GF-D8 (cell line): ENCODE measurements around the gene CLCN3.
A peak's percentile ranks its signal among the peaks of the same experiment; 100 is the strongest.
"Not testable (repeated sequence)": the region's sequence is repeated elsewhere in the genome, so short reads cannot be mapped to it uniquely, and the experiment has no call there.

ENCODE experiments used
- DNase-seq: peaks from one replicate; lab custom pipeline; 2025; lab: John Stamatoyannopoulos, UW

Gene CLCN3

DNA sequence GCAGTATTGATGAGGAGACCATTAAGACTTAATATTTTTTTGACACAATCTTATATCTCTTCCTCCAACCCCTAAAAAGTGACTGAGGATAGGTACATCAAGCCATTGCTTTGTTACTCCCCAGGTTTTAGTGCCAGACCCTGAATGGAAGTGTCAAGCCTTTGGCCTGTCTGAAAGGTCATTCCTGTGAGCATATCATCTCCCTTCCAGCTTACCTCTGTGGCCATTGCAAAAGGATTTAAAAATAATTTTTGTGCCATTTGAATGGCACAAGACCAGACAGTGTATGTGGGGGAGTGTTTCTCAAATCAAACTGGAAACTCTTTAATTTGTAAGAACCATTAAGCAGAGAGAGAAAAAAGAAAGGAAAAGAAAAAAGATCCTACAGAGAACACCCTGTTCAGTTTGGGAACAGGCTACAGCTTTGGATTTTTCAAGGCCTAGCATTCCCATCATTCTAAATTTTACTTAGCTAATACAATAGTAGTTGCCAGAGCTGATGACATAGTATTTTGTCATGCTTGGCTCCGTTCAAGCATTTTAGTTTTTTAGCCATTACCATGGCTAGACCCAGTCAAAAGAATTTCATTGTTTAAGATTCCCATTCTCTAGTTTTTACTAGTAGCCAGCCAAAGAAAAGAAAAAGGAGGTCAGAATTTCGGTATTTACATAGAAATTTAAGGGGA lies 87.7 kb downstream of the CLCN3 start:
- DNase-seq, result no peak

DNA sequence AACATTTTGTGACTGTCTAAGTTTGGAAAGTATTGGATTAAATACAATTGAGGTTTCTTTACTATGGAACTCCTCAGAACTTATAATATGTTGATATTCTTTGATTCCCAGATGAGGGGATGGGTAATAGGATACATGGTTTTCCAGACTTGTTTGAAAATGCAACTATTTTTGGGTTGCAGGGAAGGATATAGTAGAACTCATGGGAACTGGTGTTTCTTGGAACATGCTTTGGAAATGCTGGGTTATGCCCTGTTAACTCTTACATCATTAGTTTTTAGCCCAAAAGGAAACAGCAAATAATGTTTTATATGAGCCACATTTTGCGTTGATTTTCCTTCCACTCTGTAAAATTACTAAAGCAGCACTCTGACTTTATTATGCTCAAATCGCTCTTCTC lies 95.4 kb downstream of the CLCN3 start:
- DNase-seq, result no peak

DNA sequence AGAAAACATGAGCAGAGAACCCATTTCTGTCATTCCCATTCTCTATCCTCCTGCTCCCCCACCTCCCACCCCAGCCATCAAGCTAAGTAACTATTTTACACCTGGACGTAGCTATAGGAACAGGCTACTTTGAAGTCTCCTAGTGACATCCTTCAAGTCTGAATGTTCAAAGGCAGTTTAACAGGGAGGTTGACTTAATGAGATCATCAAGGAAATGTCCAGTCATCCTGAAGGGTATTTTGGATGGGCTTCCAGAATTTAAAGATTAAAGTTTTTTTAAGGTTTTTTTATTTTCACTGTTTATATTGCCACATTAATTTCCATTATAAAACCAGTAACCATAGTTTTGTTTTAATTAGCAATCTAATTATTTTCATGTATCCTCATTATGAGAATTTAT lies 96.3 kb downstream of the CLCN3 start:
- no peak for DNase-seq

DNA sequence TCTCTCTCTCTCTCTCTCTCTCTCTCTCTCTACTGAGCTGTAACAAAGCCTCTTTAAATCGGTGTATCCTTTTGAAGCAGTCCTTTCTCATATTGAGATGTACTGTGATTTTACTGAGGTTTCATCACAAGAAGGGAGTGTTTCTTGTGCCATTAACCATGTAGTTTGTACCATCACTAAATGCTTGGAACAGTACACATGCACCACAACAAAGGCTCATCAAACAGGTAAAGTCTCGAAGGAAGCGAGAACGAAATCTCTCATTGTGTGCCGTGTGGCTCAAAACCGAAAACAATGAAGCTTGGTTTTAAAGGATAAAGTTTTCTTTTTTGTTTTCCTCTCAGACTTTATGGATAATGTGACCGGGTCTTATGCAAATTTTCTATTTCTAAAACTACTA lies 100.2 kb downstream of the CLCN3 start:
- DNase-seq, result no peak

DNA sequence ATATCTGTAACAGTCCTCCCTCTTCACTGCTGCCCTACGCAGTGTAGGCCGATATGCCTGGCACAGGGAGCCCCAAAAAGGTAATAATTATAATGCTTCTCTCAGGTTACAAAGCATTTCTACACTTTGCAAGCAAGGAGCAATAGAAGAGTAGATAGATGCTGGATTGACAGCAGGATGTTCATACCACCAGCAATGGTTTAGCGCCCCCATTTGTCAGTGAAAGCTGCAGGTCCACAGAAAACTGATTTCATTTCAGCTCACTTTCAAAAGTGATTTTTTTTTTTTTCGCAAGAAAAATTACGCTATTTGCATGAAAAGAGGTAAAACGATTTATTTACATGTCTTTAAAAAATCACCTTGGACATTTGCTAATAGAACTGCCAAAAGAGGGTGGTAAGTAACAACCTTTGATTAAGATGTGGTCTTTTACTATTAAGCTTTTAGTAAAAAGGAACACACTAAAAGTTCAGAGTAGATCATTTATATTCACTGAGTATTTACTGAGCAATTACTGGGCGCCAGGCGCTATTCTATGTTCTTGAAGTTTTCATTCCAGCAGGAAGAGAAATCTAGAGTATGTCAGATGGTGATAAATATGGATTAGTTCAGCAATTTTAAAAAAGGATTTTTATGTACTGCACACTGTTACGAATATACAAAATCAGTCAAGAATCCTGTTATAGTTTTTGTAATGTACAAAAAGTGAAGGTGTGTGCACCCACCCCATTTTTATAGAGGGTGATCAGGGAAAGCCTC lies 103.0 kb downstream of the CLCN3 start:
- no peak for DNase-seq

DNA sequence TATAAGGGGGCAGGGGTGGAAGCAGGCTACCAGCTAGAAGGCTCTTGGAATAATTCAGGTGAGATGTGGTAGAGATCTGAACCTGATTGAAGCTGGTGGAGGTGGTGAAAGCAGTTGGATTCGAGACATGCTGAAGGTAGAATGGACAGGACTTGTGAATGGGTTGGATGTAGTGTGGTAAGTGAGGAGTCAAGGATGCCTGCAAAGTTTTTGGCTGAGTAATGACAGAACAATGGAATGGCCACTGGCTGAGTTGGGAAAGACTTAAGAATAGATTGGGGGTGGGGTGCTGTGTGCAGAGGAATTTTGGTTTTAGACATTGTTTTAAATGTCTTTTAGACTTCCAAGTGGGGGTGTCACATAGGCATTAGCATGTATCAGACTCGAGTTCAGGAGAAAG lies 103.9 kb downstream of the CLCN3 start:
- DNase-seq, result no peak

DNA sequence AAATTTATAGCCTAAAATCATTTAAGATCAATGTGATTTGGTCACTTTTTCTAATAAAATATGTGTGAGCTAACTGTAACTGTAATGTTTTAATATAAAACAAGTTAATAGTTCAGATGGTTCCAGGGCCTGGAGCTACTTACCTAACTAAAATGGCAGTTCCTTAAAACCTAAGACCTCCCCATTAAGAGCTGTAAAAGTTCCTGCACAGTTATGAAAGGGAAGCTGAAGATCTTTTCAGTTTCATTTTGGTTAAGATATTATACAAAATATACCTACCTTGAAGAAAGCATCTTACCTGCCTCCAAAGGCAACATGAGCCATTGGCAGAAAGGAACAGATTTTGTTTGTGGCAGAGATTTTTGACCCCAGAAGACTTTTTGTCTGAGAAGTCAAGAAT lies 107.2 kb downstream of the CLCN3 start:
- no peak for DNase-seq

DNA sequence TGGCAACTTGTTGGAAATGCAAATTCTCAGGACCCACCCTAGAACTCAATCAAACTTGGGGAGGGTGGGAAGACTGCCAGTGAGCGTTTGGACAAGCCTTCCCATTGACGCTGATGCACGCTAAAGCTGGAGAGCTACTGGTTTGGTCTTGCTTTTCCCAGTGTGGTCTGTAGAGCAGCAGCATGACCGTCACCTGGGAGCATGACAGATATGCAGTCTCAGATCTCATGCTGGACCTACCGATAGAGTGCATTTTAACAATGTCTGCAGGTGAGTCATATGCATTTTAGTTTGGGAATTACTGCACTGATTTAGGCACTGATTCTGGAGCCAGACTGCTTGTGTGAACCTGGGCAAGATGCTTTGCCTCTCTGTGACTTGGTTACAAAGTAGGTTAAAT lies 110.2 kb downstream of the CLCN3 start:
- no peak for DNase-seq

DNA sequence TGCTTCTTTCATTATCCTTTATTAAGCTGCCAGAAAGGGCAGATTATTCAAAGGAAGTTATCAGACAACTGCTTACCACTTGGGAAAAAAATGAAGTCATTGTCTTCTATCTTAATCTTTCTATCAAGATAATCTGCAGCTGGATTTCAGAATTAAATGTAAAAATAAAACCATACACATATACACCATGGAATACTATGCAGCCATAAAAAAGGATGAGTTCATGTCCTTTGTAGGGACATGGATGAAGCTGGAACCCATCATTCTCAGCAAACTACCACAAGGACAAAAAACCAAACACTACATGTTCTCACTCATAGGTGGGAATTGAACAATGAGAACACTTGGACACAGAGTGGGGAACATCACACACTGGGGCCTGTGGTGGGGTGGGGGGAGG lies 118.2 kb downstream of the CLCN3 start:
- not testable (repeated sequence) for DNase-seq

DNA sequence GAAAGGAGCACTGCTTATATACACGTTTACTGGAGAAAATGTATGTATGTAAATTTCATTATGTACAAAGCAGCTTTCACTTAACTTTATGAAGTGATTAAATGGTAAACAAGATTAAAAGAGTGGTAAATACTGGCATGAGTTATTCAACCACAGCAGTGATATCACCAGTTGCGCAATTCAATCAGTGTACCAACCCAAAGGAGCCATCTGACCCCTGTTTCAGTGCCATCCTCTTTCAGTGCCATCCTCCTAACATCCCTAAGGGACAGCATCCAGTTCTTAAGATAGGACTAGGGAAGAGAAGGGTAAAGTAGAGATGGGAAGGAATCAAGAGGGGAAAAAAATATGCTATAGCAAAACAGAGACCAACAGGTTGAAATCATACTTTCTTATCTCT lies 121.2 kb downstream of the CLCN3 start:
- no peak for DNase-seq

DNA sequence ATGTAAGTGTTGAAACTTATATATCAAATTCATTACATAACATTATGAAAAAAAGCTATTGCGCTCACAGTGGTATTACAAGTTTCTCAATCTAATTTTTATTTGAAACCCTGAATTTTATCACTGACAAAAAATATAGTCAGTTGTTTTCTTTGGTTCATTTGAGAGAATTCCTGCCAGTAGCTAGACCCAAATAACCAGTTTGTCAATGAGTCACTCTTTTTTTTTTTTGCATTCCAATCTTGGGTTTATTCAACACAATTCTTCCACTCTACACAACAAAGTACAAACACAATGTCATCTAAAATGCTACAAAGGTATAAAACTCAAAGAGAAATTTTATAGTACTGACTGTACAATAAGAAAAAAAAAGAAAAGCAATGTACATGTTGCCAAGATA lies 124.2 kb downstream of the CLCN3 start:
- no peak for DNase-seq

DNA sequence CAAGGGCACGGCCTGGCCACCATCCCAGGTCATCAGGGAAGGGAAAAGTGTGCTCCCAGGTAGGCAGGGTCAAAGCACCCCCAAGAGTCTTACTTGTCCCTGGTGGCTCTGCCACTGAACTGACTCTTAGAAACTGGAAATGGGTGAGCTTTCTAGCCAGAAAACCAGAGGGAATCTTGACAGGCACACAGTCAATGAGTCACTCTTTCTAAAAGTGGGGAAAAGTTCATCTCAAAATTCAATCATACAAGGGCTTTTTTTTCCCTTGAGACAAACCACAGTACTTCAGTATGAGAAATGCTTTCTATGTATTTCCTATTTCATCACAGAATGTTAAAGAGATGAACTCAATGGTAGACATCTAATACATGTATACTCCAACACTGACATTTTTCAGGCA lies 124.9 kb downstream of the CLCN3 start:
- DNase-seq, result no peak

DNA sequence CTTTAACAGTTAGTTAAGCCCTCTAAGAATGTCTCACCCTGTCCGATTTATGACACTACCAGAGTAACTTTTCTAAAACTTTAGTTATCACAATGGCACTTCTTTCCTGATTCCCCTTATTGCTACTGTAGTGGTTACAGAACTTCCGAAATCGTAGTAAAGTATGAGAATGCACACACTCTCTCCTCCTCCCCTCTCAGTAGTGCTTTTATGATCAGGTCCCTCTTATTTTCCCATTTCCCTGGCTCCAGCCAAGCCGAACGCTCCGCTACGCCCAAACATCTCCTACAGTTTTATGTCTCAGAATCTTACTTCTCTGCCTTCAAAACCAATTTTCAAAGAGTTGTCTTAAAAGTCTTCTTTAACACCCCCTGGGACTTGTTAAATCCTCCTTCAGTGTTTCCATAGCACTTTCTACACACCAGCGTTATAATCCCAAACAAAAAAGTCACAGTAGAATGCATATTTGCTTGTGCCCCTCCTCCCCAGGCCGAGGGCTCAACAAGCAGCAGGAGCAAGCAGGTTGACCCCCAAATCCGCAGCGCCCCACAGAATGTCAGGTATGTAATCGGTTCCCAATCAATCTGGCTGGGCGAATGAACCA lies 136.7 kb downstream of the CLCN3 start:
- DNase-seq, result no peak

DNA sequence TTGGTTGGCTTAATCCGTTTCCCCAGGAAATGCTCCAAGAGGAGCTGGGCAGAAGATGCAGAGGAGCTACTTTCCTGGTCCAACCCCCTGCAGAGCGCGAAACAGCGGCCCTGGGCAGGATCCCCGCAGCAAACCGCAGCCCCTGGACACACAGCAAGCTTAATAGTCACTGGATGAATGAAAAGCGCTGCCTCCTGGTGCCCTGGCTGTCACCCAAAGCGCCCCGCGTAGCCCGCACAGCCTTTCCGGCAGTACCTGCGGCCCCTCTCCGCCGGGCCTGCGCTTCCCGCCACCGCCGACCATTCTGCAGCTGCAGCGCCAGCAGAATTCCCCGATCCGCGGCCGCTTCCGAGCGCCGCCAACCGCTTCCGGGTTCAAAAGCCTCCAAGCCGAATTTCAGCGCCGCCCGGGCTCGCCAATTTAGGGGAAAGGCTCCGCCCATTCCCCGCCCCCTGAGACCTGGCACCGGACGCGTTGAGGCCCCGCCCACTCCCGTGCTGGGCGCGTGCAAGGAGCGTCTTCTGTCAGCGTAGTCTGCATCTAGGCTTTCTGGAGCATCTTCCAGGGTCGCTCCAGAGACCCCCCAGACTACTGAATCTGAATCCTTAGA lies 137.3 kb downstream of the CLCN3 start, which contains the start of gene HPF1:
TSS of gene HPF1 (minus strand) at position 370 of the 610 bp plus-strand sequence. CDS start at position 303, 67 bp downstream.
- peak; percentile 68 for DNase-seq

DNA sequence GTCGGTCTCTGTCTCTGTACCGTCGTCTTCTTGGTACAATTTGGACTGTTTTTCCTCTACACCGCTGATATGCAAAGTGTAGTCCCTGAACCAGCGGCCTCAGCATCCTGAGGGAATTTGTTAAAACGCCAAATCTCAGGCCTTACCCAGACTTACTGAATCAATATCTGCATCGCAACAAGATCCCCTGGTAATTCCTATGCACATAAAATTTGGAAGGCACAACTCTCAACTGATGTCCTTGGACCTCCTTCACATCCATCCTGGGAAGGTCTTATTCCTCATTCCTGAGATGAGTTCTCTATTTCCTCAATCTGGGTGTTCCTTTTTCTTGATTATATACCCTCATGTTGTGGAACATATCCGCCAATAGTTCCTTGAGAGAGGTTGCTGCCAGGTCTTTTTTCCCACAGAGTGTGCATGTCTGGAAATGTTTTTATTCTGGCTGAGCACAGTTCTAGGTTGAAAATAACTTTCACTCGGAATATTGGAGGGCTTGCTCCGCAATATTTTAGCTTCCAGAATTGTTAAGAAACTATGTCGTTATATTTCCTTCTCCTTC lies 138.1 kb downstream of the CLCN3 start:
- no peak for DNase-seq

DNA sequence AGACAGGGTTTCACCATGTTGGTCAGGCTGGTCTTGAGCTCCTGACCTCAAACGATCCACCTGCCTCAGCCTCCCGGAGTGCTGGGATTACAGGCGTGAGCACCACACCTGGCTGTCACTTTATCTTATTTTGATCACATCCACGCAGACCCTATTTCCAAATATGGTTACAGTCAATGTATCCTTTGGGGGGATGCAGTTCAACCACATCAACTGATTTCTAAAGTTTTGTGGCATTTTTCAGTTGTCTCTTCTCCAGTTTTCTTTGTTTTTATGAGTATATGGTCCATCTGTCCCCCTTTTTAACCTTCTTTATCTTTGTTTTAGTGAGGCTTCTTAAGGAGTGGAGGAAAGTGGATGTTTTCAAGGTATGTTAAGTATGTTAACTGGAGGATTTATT lies 141.5 kb downstream of the CLCN3 start:
- DNase-seq, result no peak

DNA sequence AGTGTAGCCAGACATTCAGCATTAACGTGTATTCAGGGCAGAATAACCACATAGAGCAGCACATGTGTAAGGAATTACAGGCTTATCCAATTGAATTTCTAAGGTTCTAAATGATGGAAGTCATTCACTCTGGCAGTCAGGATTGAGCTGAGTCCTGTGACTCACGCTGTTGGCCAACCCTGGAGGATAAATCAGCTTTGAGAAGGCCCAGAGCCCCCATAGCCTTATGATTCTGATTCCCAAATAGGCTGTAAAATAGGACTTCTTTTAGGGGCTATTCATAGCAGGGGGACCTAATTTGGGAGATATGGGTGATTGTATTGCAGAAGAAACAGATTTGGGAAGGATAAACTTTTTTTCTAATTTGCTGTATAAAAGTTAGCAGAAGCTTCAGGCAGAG lies 145.5 kb downstream of the CLCN3 start:
- no peak for DNase-seq

DNA sequence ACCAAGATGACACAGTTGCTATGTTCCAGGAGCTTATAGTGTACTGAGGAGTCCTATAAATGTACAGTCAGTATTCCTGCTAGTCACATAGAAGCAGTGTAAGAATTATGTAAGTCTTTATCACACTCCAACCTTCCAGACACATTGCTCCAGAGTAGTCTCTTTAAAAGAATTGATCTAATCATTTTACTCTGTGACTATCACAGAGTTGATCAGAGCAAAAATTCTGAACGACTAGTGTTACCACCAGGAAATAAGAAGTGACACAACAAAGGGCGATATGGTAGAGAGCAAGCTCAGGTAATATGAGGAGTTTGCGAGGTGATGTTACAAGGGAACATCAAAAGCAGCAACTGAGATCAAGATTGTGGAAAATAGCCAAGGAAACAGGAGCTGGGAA lies 146.4 kb downstream of the CLCN3 start:
- DNase-seq, result no peak

DNA sequence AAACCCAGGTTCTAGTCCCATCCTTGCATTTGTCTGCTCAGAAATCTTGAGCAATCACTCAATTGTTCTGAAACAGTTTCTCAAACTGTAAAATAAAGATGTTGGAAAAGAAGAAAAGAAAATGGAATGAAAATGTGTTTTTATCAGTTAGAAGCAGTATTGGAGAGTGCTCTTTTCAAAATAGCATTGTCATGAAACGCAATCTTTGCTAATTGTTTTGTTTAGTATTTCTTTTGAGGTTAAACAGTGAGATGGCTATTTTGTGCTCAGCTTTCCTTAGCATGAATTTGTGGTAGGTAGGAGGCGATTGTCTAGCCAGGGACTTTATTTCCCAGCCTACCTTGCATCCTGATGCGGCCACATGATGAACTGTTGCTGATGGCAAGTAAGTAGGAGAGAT lies 148.0 kb downstream of the CLCN3 start:
- no peak for DNase-seq

DNA sequence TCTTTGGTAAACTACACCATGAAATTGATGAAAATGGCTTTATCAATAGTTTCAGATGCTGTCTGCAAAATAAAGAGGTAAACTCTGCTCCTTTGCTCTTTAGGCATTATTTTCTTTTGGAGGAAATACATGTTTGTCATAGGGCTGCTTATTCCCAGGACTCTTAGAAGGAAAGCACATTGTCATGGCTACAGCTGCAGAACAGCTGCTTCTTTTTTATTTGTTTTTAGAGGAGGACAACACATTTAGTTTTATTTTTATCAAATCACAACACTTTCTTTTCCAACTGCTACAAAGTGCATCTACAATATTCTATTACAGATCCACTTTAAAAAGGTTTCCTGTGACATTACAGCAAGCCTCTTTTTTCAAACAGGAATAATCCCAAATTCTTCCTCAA lies 150.0 kb downstream of the CLCN3 start:
- no peak for DNase-seq

DNA sequence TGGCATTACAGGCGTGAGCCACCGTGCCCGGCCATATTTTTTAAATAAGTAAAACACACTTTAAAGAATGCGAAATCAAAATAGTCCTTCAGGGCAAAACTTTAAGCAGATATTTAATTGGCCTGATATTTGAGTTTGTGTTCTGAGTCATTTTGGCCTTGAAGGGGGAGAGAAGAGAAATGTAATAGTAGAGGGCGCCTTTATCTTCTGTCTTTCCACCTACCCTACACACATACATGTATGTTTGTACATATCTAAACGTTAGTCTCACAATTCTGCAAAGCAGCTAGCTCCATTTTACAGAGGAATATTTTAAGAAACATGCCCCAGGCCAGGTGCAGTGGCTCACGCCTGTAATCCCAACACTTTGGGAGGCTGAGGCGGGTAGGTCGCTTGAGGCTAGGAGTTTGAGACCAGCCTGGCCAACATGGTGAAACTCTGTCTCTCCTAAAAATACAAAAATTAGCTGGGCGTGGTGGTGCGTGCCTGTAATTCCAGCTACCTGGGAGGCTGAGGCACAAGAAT lies 151.2 kb downstream of the CLCN3 start:
- not testable (repeated sequence) for DNase-seq
